Colonic mucosa (tissue), 4 donors: ENCODE measurements around the gene RAB11FIP2. TPM values are rescaled to one million over a fixed set of nuclear protein-coding genes. Genes with fewer than 3 reads are reported as not detected.

ENCODE experiments used
- DNase-seq: peaks from one replicate; pipeline ENCODE4 v3.0.0-alpha.2; 2020
- H3K27ac ChIP-seq: fragments of 200-600 bp; one replicate; pipeline ENCODE4 v1.8.0; 2021
- H3K27me3 ChIP-seq: fragments of 200-600 bp; one replicate; pipeline ENCODE4 v1.8.0; 2021
- H3K36me3 ChIP-seq: fragments of 200-600 bp; one replicate; pipeline ENCODE4 v1.8.0; 2021
- H3K4me1 ChIP-seq: fragments of 200-600 bp; one replicate; pipeline ENCODE4 v1.8.0; 2021; ENCODE audit warnings: mild to moderate bottlenecking
- H3K4me3 ChIP-seq: fragments of 200-600 bp; one replicate; pipeline ENCODE4 v1.8.0; 2021
- H3K9ac ChIP-seq, 2 donors: one replicate each; pipeline ENCODE4 v1.7.0; 2013; ENCODE audit warnings: control low read depth in 2 of 2, low read depth in 2 of 2, low read length in 2 of 2
- H3K9me3 ChIP-seq: fragments of 200-600 bp; one replicate; pipeline ENCODE4 v1.8.0; 2021
- intact Hi-C: fragments of 100-400 bp; cut with DNase I; formaldehyde crosslinking; loops from one replicate; pipeline ENCODE4 v1.14.1; 2022
- total RNA-seq, 2 donors: library from RNA; stranded (reverse); fragmentation: NEBNext Ultra II Directional in 1 of 2; extraction: Animal tissue kit (Norgen Biotek cat#: 25700) in 1 of 2; gene quantifications; one replicate each; pipeline ENCODE4 v1.2.1, GENCODE V29; 2021
- TF ChIP-seq, protein P1 (sequence below): fragments of 200-600 bp; IDR thresholded peaks from one replicate; pipeline ENCODE4 v1.8.0; 2022; ENCODE audit warnings: antibody characterized with exemption, mild to moderate bottlenecking
- donor health status: healthy.
- donor health status: DM: no; HTN: no; CAD: no.
- donor health status: DM: no; HTN: no; CAD: no.

RAB11FIP2 gene
- total RNA-seq, 2 donors from 2014 or later, result 4.7 to 7.5 TPM

DNA sequence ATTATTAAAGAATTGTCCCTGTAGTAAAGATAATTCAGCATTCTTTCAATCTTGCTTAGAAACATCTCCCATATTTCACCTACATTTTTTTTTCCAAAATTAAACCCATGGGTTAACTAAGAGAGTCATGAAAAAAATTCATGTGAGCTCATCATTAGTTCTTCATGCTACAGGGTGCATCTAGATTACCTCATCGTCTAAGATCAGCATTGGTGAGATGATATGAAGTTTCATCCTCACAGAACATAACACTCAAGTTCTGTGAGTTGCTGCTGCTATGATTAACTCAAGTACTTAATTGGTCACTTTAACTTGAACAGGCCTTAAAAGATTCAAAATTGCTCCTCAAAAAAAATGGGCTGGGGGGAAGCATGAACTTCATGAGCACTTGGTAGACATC lies 50.0 kb downstream of the RAB11FIP2 start:
- H3K27ac ChIP-seq, result no peak overlapping the region
- H3K4me1 ChIP-seq, result no peaks in the 10 kb centered on the region
- H3K9me3 ChIP-seq, result no peaks in the 10 kb centered on the region
- no peak overlapping the region for H3K4me3 ChIP-seq
- H3K27me3 ChIP-seq, result no peaks in the 10 kb centered on the region
- intact Hi-C loops, result no loop called here
- H3K36me3 ChIP-seq, result no peaks in the 10 kb centered on the region
- no peak for DNase-seq
- TF ChIP-seq, protein P1, sequence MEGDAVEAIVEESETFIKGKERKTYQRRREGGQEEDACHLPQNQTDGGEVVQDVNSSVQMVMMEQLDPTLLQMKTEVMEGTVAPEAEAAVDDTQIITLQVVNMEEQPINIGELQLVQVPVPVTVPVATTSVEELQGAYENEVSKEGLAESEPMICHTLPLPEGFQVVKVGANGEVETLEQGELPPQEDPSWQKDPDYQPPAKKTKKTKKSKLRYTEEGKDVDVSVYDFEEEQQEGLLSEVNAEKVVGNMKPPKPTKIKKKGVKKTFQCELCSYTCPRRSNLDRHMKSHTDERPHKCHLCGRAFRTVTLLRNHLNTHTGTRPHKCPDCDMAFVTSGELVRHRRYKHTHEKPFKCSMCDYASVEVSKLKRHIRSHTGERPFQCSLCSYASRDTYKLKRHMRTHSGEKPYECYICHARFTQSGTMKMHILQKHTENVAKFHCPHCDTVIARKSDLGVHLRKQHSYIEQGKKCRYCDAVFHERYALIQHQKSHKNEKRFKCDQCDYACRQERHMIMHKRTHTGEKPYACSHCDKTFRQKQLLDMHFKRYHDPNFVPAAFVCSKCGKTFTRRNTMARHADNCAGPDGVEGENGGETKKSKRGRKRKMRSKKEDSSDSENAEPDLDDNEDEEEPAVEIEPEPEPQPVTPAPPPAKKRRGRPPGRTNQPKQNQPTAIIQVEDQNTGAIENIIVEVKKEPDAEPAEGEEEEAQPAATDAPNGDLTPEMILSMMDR, result no peak
- no peak overlapping the region for H3K9ac ChIP-seq

DNA sequence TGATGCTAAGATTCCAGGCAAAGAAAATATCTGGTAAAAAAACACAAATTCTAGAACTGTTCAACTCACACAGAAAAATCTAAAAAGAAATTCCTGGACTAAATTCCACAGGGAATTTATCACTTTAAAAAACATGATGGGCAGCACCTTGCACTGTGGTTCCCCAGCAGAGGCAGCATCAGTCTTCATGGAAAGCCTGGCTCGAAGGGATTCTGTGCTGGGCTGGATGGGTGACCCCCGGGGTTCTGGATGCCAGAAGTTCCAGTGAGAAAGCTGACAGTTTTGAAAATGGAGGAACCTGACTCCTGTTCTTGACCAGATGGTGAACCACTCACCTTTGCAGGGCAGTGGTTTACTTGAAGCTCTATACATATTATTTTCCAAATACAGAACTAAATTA lies 52.0 kb downstream of the RAB11FIP2 start:
- no peaks in the 10 kb centered on the region for H3K4me1 ChIP-seq
- no peak overlapping the region for H3K9ac ChIP-seq
- intact Hi-C loops, result no loop called here
- DNase-seq, result no peak
- no peaks in the 10 kb centered on the region for H3K9me3 ChIP-seq
- H3K27me3 ChIP-seq, result no peaks in the 10 kb centered on the region
- H3K27ac ChIP-seq, result no peak overlapping the region
- H3K36me3 ChIP-seq, result no peaks in the 10 kb centered on the region
- TF ChIP-seq, protein P1, result no peak
- H3K4me3 ChIP-seq, result no peak overlapping the region

DNA sequence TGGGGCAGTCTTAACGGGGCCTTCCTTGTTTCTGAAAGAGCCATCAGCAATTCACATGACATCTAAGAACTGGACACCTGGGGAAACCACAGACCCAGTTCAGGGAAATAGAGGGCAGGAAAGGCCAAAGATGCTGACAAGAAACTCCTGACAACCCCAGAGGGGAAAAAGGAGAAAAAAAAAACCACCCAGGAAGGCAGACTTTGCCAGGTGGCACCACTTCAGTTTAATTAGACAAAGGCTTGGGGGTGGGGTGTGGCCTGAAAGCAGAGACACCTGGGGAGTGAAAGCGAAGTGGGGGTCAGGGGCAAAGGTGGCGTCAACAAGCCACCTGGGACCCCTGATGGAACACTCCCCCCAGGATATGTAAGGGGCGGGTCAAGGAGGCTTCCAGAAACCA lies 53.6 kb downstream of the RAB11FIP2 start:
- no peaks in the 10 kb centered on the region for H3K4me1 ChIP-seq
- no peaks in the 10 kb centered on the region for H3K36me3 ChIP-seq
- no peak overlapping the region for H3K27ac ChIP-seq
- H3K27me3 ChIP-seq, result no peaks in the 10 kb centered on the region
- no peaks in the 10 kb centered on the region for H3K9me3 ChIP-seq
- no peak overlapping the region for H3K4me3 ChIP-seq
- H3K9ac ChIP-seq, result no peak overlapping the region
- no peak for DNase-seq
- intact Hi-C loops, result no loop called here
- TF ChIP-seq, protein P1, result no peak

DNA sequence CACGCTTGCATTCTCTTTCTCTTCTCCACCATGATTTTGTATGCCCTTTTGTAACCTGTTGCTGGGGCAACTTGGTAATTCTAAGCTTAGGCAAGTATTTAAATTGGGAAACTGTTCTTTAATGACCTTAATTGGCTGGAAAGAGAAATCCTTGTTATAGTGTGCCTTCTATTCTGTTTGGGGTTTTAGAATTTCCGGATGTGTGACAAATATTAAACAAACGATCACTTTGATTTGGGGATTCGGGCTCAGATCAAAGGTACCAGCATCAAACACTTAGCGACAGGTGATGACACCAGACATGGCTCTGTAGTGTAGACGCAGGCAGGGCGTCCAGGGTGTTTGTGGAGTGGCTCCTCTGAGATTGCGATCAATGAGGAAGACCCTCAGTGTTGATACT lies 55.0 kb downstream of the RAB11FIP2 start:
- TF ChIP-seq, protein P1, result no peak
- intact Hi-C loops, result no loop called here
- Histone ChIP-seq H3K27me3 (no peaks in the 10 kb centered on the region), H3K4me3 (no peak overlapping the region), H3K4me1 (no peaks in the 10 kb centered on the region), H3K27ac (no peak overlapping the region), H3K9ac (no peak overlapping the region), H3K36me3 (no peaks in the 10 kb centered on the region), H3K9me3 (no peaks in the 10 kb centered on the region)
- no peak for DNase-seq

DNA sequence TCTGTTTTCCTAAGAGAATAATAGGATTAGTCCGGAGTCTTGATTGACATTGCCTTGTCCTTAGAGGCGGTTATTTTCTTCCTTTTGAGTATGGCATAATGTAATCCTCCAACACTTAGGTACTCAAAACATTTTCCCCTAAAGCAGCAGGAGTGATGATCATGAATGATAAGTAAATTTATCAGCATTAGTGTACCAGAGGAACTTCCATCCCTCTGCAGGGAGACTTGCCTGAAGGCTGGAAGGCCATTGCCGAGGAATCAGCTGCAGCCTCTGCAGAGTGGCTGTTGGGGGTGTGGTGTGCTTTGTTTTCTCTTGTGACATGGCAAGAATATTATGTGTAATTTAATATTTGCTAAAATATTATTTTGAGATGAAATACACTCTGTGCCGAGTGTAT lies 56.8 kb downstream of the RAB11FIP2 start:
- TF ChIP-seq, protein P1, result no peak
- H3K4me3 ChIP-seq, result no peak overlapping the region
- intact Hi-C loops, result no loop called here

DNA sequence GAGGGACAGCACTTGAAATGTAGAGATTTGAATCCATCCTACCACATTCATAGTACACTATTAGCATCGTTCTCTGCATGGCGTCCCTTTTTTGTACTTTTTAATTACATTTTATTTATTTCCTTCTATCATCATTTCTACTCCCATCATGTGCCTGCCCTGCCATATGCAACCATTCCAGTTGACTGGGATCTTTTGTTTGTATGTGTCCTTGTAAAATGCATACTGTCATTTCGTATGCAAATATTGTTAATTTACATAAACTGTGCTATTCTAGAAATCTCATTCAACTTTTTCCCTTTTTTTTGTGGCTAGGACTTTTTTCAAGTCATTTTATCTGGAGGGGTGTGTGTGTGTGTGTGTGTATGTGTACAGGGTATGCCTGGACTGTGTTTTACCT lies 57.9 kb downstream of the RAB11FIP2 start:
- TF ChIP-seq, protein P1, result no peak
- Histone ChIP-seq H3K9me3 (no peaks in the 10 kb centered on the region), H3K36me3 (no peaks in the 10 kb centered on the region), H3K4me3 (no peak overlapping the region), H3K4me1 (no peaks in the 10 kb centered on the region), H3K27me3 (no peaks in the 10 kb centered on the region), H3K9ac (no peak overlapping the region), H3K27ac (no peak overlapping the region)
- no peak for DNase-seq
- intact Hi-C loops, result no loop called here

More for the DNA sequence above, 56.8 kb downstream of the RAB11FIP2 start:
- Histone ChIP-seq H3K4me1 (no peaks in the 10 kb centered on the region), H3K9me3 (no peaks in the 10 kb centered on the region), H3K36me3 (no peaks in the 10 kb centered on the region), H3K27ac (no peak overlapping the region), H3K9ac (no peak overlapping the region), H3K27me3 (no peaks in the 10 kb centered on the region)
- DNase-seq, result no peak
